Keratinocyte (primary cell): Measurements from ENCODE around the gene EIF3F. TPM values are rescaled to one million over a fixed set of nuclear protein-coding genes. Genes with fewer than 3 reads are reported as not detected.

Source experiments
- DNase-seq: peaks from one replicate; pipeline ENCODE4 v3.0.0-alpha.2; 2011; ENCODE audit warnings: low read depth, missing footprints, low spot score
- FAIRE-seq: peaks from 2 replicates; lab custom pipeline; 2011; peaks lifted over from hg19 to GRCh38; lab: Jason Lieb, UNC
- H2AFZ ChIP-seq: 2 replicates; pipeline ENCODE4 v1.6.0; 2012; ENCODE audit warnings: low read length, control low read depth, inconsistent platforms; ENCODE audit not compliant: control insufficient read depth
- H3K27ac ChIP-seq: 2 replicates; pipeline ENCODE4 v1.5.1; 2011; ENCODE audit warnings: low read length; ENCODE audit not compliant: control insufficient read depth, insufficient read depth
- H3K27me3 ChIP-seq: 3 replicates; pipeline ENCODE4 v1.6.0; 2011; ENCODE audit warnings: low read length; ENCODE audit not compliant: control insufficient read depth, insufficient read depth; ENCODE audit errors: extremely low read depth
- H3K36me3 ChIP-seq, 2 experiments: 2 replicates in 1 of 2; 3 replicates in 1 of 2; pipeline ENCODE4 v1.5.1; 2011; ENCODE audit warnings: low read length in 2 of 2, mild to moderate bottlenecking in 1 of 2; ENCODE audit not compliant: control insufficient read depth in 2 of 2, insufficient read depth in 2 of 2; ENCODE audit errors: extremely low read depth in 1 of 2
- H3K4me1 ChIP-seq: 3 replicates; pipeline ENCODE4 v1.5.1; 2011; ENCODE audit warnings: low read length; ENCODE audit not compliant: control insufficient read depth, insufficient read depth; ENCODE audit errors: extremely low read depth
- H3K4me2 ChIP-seq: 3 replicates; pipeline ENCODE4 v1.6.0; 2011; ENCODE audit warnings: low read depth, low read length; ENCODE audit not compliant: control insufficient read depth, insufficient read depth; ENCODE audit errors: extremely low read depth
- H3K4me3 ChIP-seq, 3 experiments: fragments of 200-600 bp in 1 of 3; sonication (generic) in 1 of 3; 2 replicates in 2 of 3; 3 replicates in 1 of 3; pipeline ENCODE4 v1.5.1; 2011 to 2016; ENCODE audit warnings: low read length in 3 of 3, mild to moderate bottlenecking in 3 of 3, control low read depth in 2 of 3, inconsistent platforms in 1 of 3, low read depth in 1 of 3, mixed read lengths in 1 of 3, mixed run types in 1 of 3, moderate library complexity in 1 of 3; ENCODE audit not compliant: control insufficient read depth in 2 of 3, insufficient read depth in 2 of 3; ENCODE audit errors: extremely low read depth in 1 of 3
- H3K79me2 ChIP-seq: 2 replicates; pipeline ENCODE4 v1.6.0; 2012; ENCODE audit warnings: low read length; ENCODE audit not compliant: control insufficient read depth, insufficient read depth
- H3K9ac ChIP-seq: 3 replicates; pipeline ENCODE4 v1.6.0; 2011; ENCODE audit warnings: low read length; ENCODE audit not compliant: control insufficient read depth, insufficient read depth; ENCODE audit errors: extremely low read depth
- H3K9me1 ChIP-seq: 3 replicates; pipeline ENCODE4 v1.6.0; 2011; ENCODE audit warnings: low read length; ENCODE audit not compliant: control insufficient read depth, insufficient read depth; ENCODE audit errors: extremely low read depth
- H3K9me3 ChIP-seq: 2 replicates; pipeline ENCODE4 v1.5.1; 2012; ENCODE audit warnings: low read depth, low read length; ENCODE audit not compliant: control insufficient read depth
- H4K20me1 ChIP-seq: 3 replicates; pipeline ENCODE4 v1.6.0; 2011; ENCODE audit warnings: low read length; ENCODE audit not compliant: control insufficient read depth, insufficient read depth; ENCODE audit errors: extremely low read depth
- CTCF ChIP-seq, 3 experiments: IDR thresholded peaks in 1 of 3; conservative IDR thresholded peaks in 1 of 3; optimal IDR thresholded peaks in 1 of 3; 2 replicates in 2 of 3; 3 replicates in 1 of 3; pipeline versions ENCODE3 to v1.5.1; 2011; ENCODE audit warnings: low read length in 3 of 3, mild to moderate bottlenecking in 3 of 3, moderate library complexity in 2 of 3, control low read depth in 1 of 3, inconsistent platforms in 1 of 3; ENCODE audit not compliant: insufficient read depth in 2 of 3; ENCODE audit errors: extremely low read depth in 1 of 3
- EZH2 ChIP-seq: IDR thresholded peaks from one replicate; pipeline ENCODE4 v1.6.1; 2012; ENCODE audit warnings: inconsistent platforms, mild to moderate bottlenecking, low read length, moderate library complexity
- dilution Hi-C: fragments of 300-500 bp; cut with MboI; formaldehyde crosslinking; loops from one replicate; pipeline ENCODE4 v1.7.0; 2020; ENCODE audit warnings: low sequenced_read_pairs; ENCODE audit not compliant: extremely low pct_ligation_motif_present
- polyA plus RNA-seq, 5 experiments: library from polyadenylated mRNA; depleted of rRNA in 3 of 5; stranded (reverse) in 3 of 5; stranded (forward) in 1 of 5; unstranded in 1 of 5; fragments of >200 nt; gene quantifications; 1 replicate in 1 of 5; 2 replicates in 3 of 5; 3 replicates in 1 of 5; pipeline versions ENCODE4 v1.2.1 to v1.2.3, GENCODE V29; 2011 to 2012; ENCODE audit warnings: missing spikeins in 2 of 5, low read depth in 1 of 5, low replicate concordance in 1 of 5

The EIF3F gene
- polyA plus RNA-seq, 1 donor (not counting 4 experiments of a cell fraction or from before 2014, with no cell fraction given), result 158 TPM

GRCh38 chr11:8005556-8005955, 18.4 kb downstream of the EIF3F start:
- Histone ChIP-seq H3K27ac (no peak overlapping the region), H3K79me2 (no peaks in the 10 kb centered on the region), H3K27me3 (peaks cover 1% of the 10 kb centered on the region), H4K20me1 (no peaks in the 10 kb centered on the region), H3K4me1 (no peaks in the 10 kb centered on the region), H3K4me3 (no peak overlapping the region), H3K36me3 (no peaks in the 10 kb centered on the region), H2AFZ (no peak overlapping the region), H3K9me3 (no peaks in the 10 kb centered on the region), H3K4me2 (no peak overlapping the region), H3K9me1 (no peaks in the 10 kb centered on the region), H3K9ac (no peak overlapping the region)
- no peak for TF ChIP-seq CTCF (optimal IDR thresholded peaks at IDR 0.05 in 1 of 3, IDR thresholded peaks at IDR 0.05 in 1 of 3, conservative IDR thresholded peaks at IDR 0.05 in 1 of 3; ENCODE audit: extremely low read depth in 1 of 3, insufficient read depth in 2 of 3, low read length in 3 of 3)
- TF ChIP-seq EZH2, result no peak
- FAIRE-seq (no peak), DNase-seq (no peak)
- dilution Hi-C loops, result no loop called here

- Histone ChIP-seq H3K9me1 (no peaks in the 10 kb centered on the region), H3K9ac (no peak overlapping the region), H3K4me1 (no peaks in the 10 kb centered on the region), H2AFZ (no peak overlapping the region), H3K36me3 (no peaks in the 10 kb centered on the region), H3K27ac (no peak overlapping the region), H3K4me2 (no peak overlapping the region), H4K20me1 (no peaks in the 10 kb centered on the region), H3K79me2 (no peaks in the 10 kb centered on the region), H3K4me3 (no peak overlapping the region), H3K27me3 (peaks cover 6% of the 10 kb centered on the region), H3K9me3 (no peaks in the 10 kb centered on the region)
- DNase-seq (no peak), FAIRE-seq (peak; percentile 68)
- dilution Hi-C loops, result no loop called here
- TF ChIP-seq EZH2, result no peak
- TF ChIP-seq CTCF (optimal IDR thresholded peaks at IDR 0.05 in 1 of 3, IDR thresholded peaks at IDR 0.05 in 1 of 3, conservative IDR thresholded peaks at IDR 0.05 in 1 of 3; ENCODE audit: extremely low read depth in 1 of 3, insufficient read depth in 2 of 3, low read length in 3 of 3), result peak; percentile 88 to 91 (median 90)
Measured at GRCh38 chr11:8006349-8006977, 19.3 kb downstream of the EIF3F start.
